HG03139 (cell line): ENCODE data around the gene C18orf63.
"Not testable (repeated sequence)": the region's sequence is repeated elsewhere in the genome, so short reads cannot be mapped to it uniquely, and the experiment has no call there.

ENCODE experiments used
- ATAC-seq: cut with Tn5 transposase; IDR thresholded peaks from one replicate; pipeline ENCODE4 v1.9.1; 2021; ENCODE audit not compliant: unreplicated experiment

The C18orf63 gene

GRCh38 chr18:74315464-74316256 lies at the start of gene C18orf63:
TSS of gene C18orf63 (plus strand) at chr18:74315839. CDS start at chr18:74317866, 2,027 bp downstream.
- no peak for ATAC-seq

- ATAC-seq: no peak
Observed at GRCh38 chr18:74266161-74266560, 49.5 kb upstream of the C18orf63 start.

DNA sequence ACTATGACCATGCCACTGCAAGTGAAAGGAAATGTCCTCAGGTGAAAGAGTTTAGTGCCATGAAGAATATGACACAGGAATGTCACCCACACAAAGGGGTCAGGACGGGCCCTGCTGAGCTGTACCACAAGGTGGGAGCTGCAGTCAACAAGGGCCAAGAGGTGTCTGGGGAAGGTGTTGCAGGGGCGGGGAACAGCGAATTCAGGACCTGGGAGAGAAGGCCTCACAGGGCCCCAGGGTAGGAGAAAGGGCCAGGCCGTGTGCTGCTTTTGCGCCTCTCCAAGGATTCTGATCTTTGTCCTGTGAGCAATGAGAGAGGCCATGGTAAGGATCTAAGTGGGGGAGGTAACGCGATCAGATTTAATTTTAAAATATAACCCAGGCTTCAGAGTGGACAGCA lies 47.5 kb upstream of the C18orf63 start:
- ATAC-seq: no peak

GRCh38 chr18:74268933-74269620 lies 46.6 kb upstream of the C18orf63 start:
- ATAC-seq: no peak

- ATAC-seq: no peak
Observed at GRCh38 chr18:74271635-74272034, 44.0 kb upstream of the C18orf63 start.

DNA sequence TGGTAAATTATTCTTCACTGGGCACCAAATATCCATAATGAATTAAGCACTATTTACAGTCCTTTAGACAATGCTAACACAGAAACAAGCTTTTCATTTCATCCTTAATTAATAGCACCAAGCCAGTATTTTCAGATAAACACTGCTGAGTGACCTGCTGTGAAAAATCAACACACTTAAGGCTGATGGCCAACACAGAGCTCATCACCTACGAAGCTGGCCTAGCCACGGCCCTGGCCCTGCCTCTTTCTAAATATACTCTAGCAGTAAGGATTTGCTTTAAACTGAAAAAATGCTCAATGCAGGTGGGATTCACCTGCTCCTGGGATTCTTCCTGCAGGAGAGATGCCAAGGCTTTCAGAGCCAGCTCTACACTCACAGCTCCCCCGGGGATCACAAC lies 42.2 kb upstream of the C18orf63 start:
- ATAC-seq: no peak

DNA sequence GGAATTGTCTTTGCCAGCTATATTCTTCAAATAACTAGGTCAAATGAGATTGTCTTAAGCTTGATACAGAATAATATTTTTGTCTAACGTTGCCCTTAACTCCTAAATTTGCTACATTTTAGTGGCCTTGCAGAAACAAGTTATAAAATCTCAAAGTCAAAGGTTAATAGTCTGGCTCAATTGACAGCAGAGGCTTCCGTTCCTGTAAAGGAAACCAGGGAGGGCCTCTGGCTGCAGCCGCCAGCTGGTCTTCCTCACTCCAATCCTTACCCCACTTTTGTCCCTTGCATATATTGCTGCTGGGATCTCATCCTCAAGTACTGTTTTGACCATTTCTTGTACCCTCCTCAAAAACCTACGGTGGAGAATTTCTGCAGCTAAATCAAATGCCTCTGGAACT lies 40.9 kb upstream of the C18orf63 start:
- ATAC-seq: no peak

DNA sequence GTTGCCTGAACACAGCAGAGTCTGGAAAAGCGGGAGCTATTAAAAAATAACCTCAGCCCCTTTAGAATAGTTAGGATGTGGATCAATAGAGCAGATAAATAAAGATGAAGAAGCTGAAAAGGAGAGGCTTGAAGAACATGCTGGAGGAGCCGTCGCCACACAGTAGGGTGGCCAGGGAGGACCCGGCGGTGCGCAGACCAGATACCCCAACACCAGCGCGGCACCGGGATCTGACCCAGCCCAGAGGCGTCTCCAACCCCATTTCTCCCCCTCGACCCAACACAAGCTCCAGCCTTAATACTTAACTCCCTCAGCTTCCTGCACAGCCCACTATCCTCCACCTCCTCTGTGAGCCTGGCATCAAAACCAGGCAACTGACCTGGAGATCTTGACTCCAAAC lies 39.9 kb upstream of the C18orf63 start:
- no peak for ATAC-seq

GRCh38 chr18:74276609-74277008 lies 39.0 kb upstream of the C18orf63 start:
- no peak for ATAC-seq

DNA sequence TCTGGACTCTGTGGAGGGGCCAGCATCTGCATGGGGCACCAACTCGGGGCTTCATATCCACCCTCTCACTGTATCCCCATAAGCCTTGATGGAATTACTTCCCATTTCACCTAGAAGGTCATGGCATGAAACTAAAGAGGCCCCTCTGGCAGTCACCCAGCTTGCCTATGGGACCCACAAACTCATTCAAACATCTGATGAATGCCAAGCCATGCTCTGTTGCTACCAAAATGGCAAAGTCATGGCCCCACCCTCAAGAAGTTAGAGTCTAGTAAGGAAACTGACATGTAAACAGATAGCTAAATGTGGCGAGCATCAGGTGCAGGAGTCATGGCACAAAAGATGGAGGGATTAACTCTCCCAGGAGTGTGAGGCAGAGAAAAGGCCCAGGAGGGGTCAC lies 38.3 kb upstream of the C18orf63 start:
- ATAC-seq: no peak

- ATAC-seq: no peak
Observed at GRCh38 chr18:74278058-74278457, 37.6 kb upstream of the C18orf63 start.

GRCh38 chr18:74278983-74279382 lies 36.7 kb upstream of the C18orf63 start:
- no peak for ATAC-seq

DNA sequence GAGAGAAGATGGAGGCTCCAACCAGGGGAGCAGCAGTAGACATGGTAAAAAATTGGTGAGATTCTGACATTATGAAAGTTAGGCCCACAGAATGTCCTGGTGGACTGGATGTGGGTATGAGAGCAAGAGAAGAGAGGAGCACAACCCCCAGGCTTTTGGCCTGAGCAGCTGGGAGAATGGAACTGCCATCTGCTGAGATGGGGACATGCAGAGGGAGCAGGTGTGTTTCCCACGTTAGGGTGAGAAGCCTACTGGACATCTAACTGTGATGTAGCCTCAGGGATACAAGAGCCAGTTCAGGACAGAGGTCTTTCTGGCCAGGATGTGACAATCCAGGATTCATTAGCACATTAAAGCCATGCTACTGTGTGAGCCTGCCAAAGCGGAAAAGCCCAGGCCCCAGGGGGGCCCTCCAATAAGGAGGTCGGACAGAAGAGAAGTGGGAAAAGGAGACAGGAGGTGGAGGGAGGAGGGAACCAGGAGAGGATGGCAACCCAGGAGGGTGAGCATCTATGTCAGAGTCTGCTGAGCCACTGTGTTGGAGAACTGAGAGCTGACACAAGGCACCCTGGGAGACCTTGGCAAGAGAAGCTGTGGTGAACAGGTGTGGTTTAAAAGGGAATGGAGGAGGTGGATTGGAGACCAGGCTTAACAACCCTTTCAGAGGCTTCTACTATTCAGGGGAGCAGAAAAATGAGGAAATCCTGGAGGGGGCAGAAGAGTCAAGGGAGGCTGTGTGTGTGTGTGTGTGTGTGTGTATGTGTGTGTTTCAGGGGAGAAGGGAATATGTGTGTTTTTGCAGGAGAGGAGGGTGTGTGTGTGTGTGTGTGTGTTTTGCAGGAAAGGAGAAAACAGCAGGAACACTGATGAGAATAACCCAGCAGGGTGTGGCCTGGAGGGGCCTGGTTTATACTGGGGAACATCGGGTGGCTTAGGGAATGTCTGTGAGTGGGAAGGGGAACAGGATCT lies 34.3 kb upstream of the C18orf63 start:
- ATAC-seq: no peak

DNA sequence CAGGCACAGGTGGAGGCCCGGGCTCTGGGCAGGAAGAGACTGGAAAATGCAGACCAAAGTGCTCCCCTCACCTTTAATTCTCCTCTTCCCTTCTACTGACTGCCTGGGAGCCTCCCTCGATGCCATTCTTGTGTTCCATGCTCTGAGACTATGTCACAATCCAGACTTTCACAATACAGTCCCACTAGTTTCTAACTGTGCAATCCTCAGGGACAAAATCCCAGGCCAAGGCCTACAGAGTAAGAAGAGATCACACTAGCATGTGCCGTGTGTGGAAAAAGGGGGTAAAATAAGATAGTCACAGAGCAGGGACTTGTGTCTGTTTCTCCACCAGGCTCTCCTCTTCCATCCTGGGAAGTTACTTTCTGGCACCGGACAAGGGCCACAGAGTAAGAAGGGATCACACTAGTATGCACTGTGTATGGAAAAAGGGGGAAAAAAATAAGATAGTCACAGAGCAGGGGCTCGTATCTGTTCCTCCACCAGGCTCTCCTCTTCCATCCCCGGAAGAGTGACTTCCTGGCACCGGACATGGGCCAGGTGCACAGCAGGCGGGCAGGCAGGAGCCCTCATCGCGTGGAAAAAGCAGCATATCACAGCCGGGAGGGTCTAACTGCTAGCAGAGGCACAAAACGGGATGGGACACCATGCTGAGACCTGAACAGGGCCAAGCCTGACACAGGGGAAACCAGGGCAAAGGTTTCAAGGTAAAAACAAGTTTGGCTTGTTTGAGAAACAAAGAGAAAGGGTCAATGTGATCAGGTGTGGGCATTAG lies 33.5 kb upstream of the C18orf63 start:
- ATAC-seq: no peak

GRCh38 chr18:74282755-74283554 lies 32.7 kb upstream of the C18orf63 start:
- no peak for ATAC-seq

DNA sequence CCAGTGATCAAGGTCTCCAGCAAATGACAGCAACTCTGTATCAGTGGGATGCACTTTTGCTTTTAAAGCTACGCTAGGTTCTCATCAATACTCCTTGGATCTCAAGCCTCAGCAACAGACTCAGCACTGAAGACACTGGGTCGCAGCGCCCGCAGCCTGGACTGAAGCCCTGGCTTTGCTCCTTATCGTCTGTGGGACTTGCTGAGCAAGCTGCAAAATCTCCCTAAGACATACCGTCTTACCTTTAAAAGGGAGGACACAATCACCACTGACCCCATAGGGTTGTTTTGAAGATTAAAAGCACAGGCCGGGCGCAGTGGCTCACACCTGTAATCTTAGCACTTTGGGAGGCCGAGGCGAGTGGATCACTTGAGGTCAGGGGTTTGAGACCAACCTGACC lies 32.0 kb upstream of the C18orf63 start:
- ATAC-seq: no peak

DNA sequence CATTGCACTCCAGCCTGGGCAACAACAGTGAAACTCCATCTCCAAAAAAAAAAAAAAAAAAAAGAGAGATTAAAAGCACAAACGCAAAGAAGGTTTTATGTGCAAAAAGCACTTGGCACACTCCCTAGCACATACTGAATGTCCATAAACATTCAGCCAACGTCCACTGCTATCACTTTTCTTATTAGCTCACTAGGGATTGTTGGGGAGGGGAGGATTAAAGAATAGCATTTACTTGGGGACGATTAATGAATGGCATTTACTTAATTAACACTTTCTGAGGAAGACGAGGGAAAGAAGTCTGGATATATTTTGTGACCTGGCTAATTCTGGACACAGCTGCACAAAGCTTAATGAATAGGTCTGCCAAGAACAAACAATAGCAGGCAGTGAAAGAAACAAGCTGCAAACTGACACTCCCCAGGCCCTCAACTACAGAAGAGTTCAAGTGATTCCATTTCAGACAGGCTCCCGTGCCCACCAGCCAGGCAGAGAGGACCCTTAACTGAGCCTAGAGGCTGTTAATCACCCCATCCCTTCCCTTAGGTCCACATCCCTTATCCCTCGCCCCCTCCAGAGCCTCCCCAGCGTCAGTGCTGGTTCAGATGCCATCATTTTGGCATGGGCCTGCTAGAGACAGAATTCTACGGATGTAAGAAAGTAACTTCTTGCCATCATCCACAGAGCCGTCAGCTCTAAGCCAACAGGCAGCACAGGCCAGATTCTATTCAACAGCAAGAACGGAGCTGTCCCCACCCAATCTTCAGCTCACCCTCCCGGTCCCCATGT lies 31.3 kb upstream of the C18orf63 start:
- ATAC-seq: no peak

GRCh38 chr18:74284980-74285355 lies 30.7 kb upstream of the C18orf63 start:
- ATAC-seq: no peak

DNA sequence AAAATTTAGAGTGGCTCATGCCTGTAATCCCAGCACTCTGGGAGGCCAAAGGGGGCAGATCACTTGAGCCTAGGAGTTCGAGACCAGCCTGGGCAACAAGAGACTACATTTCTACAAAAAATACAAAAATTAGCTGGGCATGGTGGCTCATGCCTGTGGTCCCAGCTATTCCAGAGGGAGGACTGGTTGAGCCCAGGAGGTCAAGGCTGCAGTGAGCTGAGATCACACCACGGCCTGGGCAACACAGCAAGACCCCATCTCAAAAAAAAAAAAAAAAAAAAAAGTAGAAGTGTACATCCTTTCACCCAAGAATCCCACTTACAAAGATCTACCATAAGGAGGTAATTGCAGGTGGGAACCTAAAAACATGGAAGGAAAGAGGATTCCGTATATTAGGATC lies 30.1 kb upstream of the C18orf63 start:
- not testable (repeated sequence) for ATAC-seq
